SU-DHL-6 (cell line): ENCODE measurements around the gene TRMT112.

ENCODE experiments used
- H2AFZ ChIP-seq: fragments of 200-600 bp; sonication (generic); 2 replicates; pipeline ENCODE4 v1.6.1; 2014; ENCODE audit warnings: low read depth, mild to moderate bottlenecking, moderate library complexity, mixed read lengths, antibody characterized with exemption, low read length; ENCODE audit not compliant: severe bottlenecking
- H3F3A ChIP-seq: fragments of 200-600 bp; shearing (Covaris generic); 2 replicates; pipeline ENCODE4 v1.6.0; 2016; ENCODE audit warnings: antibody characterized with exemption, mild to moderate bottlenecking; ENCODE audit not compliant: insufficient read depth
- H3K27ac ChIP-seq: fragments of 200-600 bp; sonication (generic); 2 replicates; pipeline ENCODE4 v1.5.1; 2016; ENCODE audit warnings: low read depth, mild to moderate bottlenecking, low read length, moderate library complexity, mixed read lengths
- H3K27me3 ChIP-seq: fragments of 200-600 bp; sonication (generic), shearing (Covaris generic); 2 replicates; pipeline ENCODE4 v1.6.0; 2014; ENCODE audit warnings: mild to moderate bottlenecking, low read length
- H3K36me3 ChIP-seq: fragments of 200-600 bp; sonication (generic); 2 replicates; pipeline ENCODE4 v1.6.1; 2014; ENCODE audit warnings: mild to moderate bottlenecking, low read length, mixed read lengths
- H3K4me2 ChIP-seq: fragments of 300-600, 200-600 bp; shearing (Covaris generic), sonication (generic); 2 replicates; pipeline ENCODE4 v1.6.0; 2014; ENCODE audit warnings: low read length, low read depth, mild to moderate bottlenecking; ENCODE audit not compliant: poor library complexity, severe bottlenecking
- H3K4me3 ChIP-seq: fragments of 200-600 bp; sonication (generic); 2 replicates; pipeline ENCODE4 v1.5.1; 2014; ENCODE audit warnings: antibody characterized with exemption, low read length, mild to moderate bottlenecking, mixed read lengths; ENCODE audit not compliant: insufficient read depth, poor library complexity, severe bottlenecking
- H3K79me2 ChIP-seq: fragments of 200-600 bp; sonication (generic); 2 replicates; pipeline ENCODE4 v1.6.1; 2014; ENCODE audit warnings: mild to moderate bottlenecking, low read length, moderate library complexity; ENCODE audit not compliant: insufficient read depth
- H3K9ac ChIP-seq: fragments of 200-600 bp; sonication (generic); 2 replicates; pipeline ENCODE4 v1.7.0; 2014; ENCODE audit warnings: mild to moderate bottlenecking, low read length
- H3K9me2 ChIP-seq: fragments of 200-600 bp; sonication (generic); replicated peaks from 2 replicates; pipeline ENCODE4 v1.6.1; 2014; ENCODE audit warnings: low read length; ENCODE audit not compliant: insufficient read depth
- H3K9me3 ChIP-seq: fragments of 200-600 bp; sonication (generic); 2 replicates; pipeline ENCODE4 v1.6.1; 2014; ENCODE audit warnings: low read length, mixed read lengths; ENCODE audit not compliant: insufficient read depth
- H4K20me1 ChIP-seq: fragments of 200-600 bp; sonication (generic); 2 replicates; pipeline ENCODE4 v1.6.1; 2014; ENCODE audit warnings: low read depth, mild to moderate bottlenecking, antibody characterized with exemption, low read length, moderate library complexity, mixed read lengths
- EZH2phosphoT487 ChIP-seq: fragments of 200-600 bp; sonication (generic), shearing (Covaris generic); conservative IDR thresholded peaks from 2 replicates; pipeline ENCODE4 v1.6.1; 2018; ENCODE audit warnings: mild to moderate bottlenecking, antibody characterized with exemption, low read length, moderate library complexity, mixed read lengths
- TF ChIP-seq, protein P1 (sequence below): fragments of 200-600 bp; sonication (generic); IDR thresholded peaks from one replicate; pipeline ENCODE4 v1.5.1; 2017; ENCODE audit warnings: antibody characterized with exemption, mild to moderate bottlenecking, low read length, moderate library complexity; ENCODE audit not compliant: insufficient read depth, poor library complexity, severe bottlenecking

The TRMT112 gene

DNA sequence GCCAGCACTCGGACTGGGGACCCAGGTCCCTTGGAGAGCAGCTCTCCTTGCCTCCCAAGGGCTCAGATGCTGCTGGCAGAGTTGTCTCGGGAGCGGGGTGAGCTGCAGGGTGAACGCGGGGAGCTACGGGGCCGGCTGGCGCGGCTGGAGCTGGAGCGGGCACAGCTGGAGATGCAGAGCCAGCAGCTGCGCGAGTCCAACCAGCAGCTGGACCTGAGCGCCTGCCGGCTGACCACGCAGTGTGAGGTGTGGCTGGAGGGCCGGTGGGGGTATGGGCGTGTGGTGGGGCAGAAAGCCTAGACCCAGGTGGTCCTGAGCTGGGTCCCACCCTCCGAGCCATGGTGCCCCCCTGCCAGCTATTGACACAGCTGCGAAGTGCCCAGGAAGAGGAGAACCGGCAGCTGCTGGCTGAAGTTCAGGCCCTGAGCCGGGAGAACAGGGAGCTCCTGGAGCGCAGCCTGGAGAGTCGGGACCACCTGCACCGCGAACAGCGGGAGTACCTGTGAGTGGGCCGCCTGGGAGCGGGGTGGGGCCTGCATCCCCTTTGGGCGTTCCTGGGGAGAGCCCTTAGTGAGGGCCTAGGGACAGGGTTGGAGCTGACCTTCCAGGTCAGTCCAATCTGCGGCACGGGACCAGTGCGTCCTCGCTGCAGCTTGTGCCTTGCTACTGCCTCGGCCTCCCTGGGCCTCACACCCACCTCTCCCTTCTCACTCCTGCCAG lies 35.8 kb upstream of the TRMT112 start:
- Histone ChIP-seq H3K27me3 (no peaks in the 10 kb centered on the region), H3F3A (no peaks in the 10 kb centered on the region), H3K27ac (no peak overlapping the region), H3K79me2 (no peaks in the 10 kb centered on the region), H3K9ac (no peak overlapping the region), H3K9me3 (no peaks in the 10 kb centered on the region), H2AFZ (no peak overlapping the region), H3K36me3 (no peaks in the 10 kb centered on the region), H3K4me3 (no peak overlapping the region), H4K20me1 (no peaks in the 10 kb centered on the region), H3K9me2 (no peaks in the 10 kb centered on the region), H3K4me2 (no peak overlapping the region)
- TF ChIP-seq EZH2phosphoT487, result no peak
- TF ChIP-seq, protein P1, sequence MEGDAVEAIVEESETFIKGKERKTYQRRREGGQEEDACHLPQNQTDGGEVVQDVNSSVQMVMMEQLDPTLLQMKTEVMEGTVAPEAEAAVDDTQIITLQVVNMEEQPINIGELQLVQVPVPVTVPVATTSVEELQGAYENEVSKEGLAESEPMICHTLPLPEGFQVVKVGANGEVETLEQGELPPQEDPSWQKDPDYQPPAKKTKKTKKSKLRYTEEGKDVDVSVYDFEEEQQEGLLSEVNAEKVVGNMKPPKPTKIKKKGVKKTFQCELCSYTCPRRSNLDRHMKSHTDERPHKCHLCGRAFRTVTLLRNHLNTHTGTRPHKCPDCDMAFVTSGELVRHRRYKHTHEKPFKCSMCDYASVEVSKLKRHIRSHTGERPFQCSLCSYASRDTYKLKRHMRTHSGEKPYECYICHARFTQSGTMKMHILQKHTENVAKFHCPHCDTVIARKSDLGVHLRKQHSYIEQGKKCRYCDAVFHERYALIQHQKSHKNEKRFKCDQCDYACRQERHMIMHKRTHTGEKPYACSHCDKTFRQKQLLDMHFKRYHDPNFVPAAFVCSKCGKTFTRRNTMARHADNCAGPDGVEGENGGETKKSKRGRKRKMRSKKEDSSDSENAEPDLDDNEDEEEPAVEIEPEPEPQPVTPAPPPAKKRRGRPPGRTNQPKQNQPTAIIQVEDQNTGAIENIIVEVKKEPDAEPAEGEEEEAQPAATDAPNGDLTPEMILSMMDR, result no peak

- Histone ChIP-seq H4K20me1 (no peaks in the 10 kb centered on the region), H3K79me2 (no peaks in the 10 kb centered on the region), H3K27ac (no peak overlapping the region), H3K4me2 (no peak overlapping the region), H2AFZ (no peak overlapping the region), H3K9me2 (no peaks in the 10 kb centered on the region), H3K27me3 (no peaks in the 10 kb centered on the region), H3K4me3 (no peak overlapping the region), H3K9me3 (no peaks in the 10 kb centered on the region), H3F3A (no peaks in the 10 kb centered on the region), H3K36me3 (no peaks in the 10 kb centered on the region), H3K9ac (no peak overlapping the region)
- TF ChIP-seq, protein P1, result no peak
- TF ChIP-seq EZH2phosphoT487, result no peak
Observed at GRCh38 chr11:64352099-64352994, 35.0 kb upstream of the TRMT112 start.

DNA sequence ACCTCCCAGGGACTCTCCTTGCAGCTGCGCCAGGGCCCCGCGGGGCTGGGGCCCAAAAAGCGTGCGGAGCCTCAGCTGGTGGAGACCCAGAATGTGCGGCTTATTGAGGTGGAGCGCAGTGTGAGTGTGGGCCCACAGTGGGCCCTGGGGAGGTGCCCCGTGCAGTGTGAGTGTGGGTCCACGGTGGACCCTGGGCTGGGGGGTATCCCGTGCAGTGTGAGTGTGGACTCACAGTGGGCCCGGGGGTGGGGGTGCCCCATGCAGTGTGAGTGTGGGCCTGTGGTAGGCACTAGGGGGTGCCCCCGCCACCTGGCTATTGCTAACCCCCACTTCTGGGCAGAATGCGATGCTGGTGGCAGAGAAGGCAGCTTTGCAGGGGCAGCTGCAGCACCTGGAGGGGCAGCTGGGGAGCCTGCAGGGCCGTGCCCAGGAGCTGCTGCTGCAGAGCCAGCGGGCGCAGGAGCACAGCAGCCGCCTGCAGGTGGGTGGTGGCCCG lies 33.8 kb upstream of the TRMT112 start:
- Histone ChIP-seq H3K79me2 (no peaks in the 10 kb centered on the region), H4K20me1 (no peaks in the 10 kb centered on the region), H3K9me3 (no peaks in the 10 kb centered on the region), H3K27me3 (no peaks in the 10 kb centered on the region), H3K4me3 (no peak overlapping the region), H3K36me3 (no peaks in the 10 kb centered on the region), H3K9me2 (no peaks in the 10 kb centered on the region), H3F3A (no peaks in the 10 kb centered on the region), H3K4me2 (no peak overlapping the region), H2AFZ (no peak overlapping the region), H3K27ac (no peak overlapping the region), H3K9ac (no peak overlapping the region)
- TF ChIP-seq, protein P1, result no peak
- TF ChIP-seq EZH2phosphoT487, result no peak
